Neural progenitor cell (in vitro differentiated cells): ENCODE measurements around the gene RHOC. TPM values are rescaled to one million over a fixed set of nuclear protein-coding genes. Genes with fewer than 3 reads are reported as not detected.
A peak's percentile ranks its signal among the peaks of the same experiment; 100 is the strongest.
"Not testable (repeated sequence)": the region's sequence is repeated elsewhere in the genome, so short reads cannot be mapped to it uniquely, and the experiment has no call there.

Experiments used
- DNase-seq: peaks from one replicate; pipeline ENCODE4 v3.0.0-alpha.2; 2016; ENCODE audit warnings: low spot score
- H2AFZ ChIP-seq: fragments of 200-600 bp; sonication (generic); replicated peaks from 2 replicates; pipeline ENCODE4 v1.6.1; 2016; ENCODE audit warnings: antibody characterized with exemption
- H3F3A ChIP-seq: fragments of 200-600 bp; sonication (generic); 2 replicates; pipeline ENCODE4 v1.6.1; 2016; ENCODE audit warnings: antibody characterized with exemption, low read depth
- H3K27ac ChIP-seq: fragments of 200-600 bp; sonication (generic); 2 replicates; pipeline ENCODE4 v1.5.1; 2016; ENCODE audit warnings: mild to moderate bottlenecking
- H3K27me3 ChIP-seq: fragments of 200-600 bp; sonication (generic); 2 replicates; pipeline ENCODE4 v1.6.1; 2016; ENCODE audit warnings: mild to moderate bottlenecking, moderate library complexity
- H3K36me3 ChIP-seq: fragments of 200-600 bp; sonication (generic); 2 replicates; pipeline ENCODE4 v1.5.1; 2016
- H3K4me1 ChIP-seq: fragments of 200-600 bp; sonication (generic); 2 replicates; pipeline ENCODE4 v1.6.1; 2016; ENCODE audit warnings: mixed run types
- H3K4me2 ChIP-seq: fragments of 200-600 bp; sonication (generic); 2 replicates; pipeline ENCODE4 v1.6.1; 2016
- H3K4me3 ChIP-seq: fragments of 200-600 bp; sonication (generic); 2 replicates; pipeline ENCODE4 v1.5.1; 2016
- H3K79me2 ChIP-seq: fragments of 200-600 bp; sonication (generic); 2 replicates; pipeline ENCODE4 v1.6.1; 2016; ENCODE audit warnings: low read depth
- H3K9ac ChIP-seq: fragments of 200-600 bp; sonication (generic); 2 replicates; pipeline ENCODE4 v1.6.1; 2016
- H3K9me3 ChIP-seq: fragments of 200-600 bp; sonication (generic); 2 replicates; pipeline ENCODE4 v1.5.1; 2016; ENCODE audit warnings: low read depth
- H4K20me1 ChIP-seq: fragments of 200-600 bp; sonication (generic); 2 replicates; pipeline ENCODE4 v1.6.1; 2016; ENCODE audit warnings: low read depth
- H3K27ac Mint-ChIP-seq: 3 replicates; pipeline ENCODE4 v1.8.0; 2021; ENCODE audit warnings: mixed read lengths
- H3K27me3 Mint-ChIP-seq: 2 replicates; pipeline ENCODE4 v1.8.0; 2022; ENCODE audit warnings: low read depth, mild to moderate bottlenecking, inconsistent platforms, moderate library complexity, mixed read lengths; ENCODE audit not compliant: insufficient read depth
- H3K36me3 Mint-ChIP-seq: 3 replicates; pipeline ENCODE4 v1.8.0; 2021; ENCODE audit warnings: mixed read lengths
- H3K4me1 Mint-ChIP-seq: 3 replicates; pipeline ENCODE4 v1.8.0; 2021; ENCODE audit warnings: mixed read lengths
- H3K4me3 Mint-ChIP-seq: 3 replicates; pipeline ENCODE4 v1.8.0; 2021; ENCODE audit warnings: mild to moderate bottlenecking, moderate library complexity, mixed read lengths
- H3K9me3 Mint-ChIP-seq: 3 replicates; pipeline ENCODE4 v1.8.0; 2020; ENCODE audit warnings: mixed read lengths
- CTCF ChIP-seq: fragments of 200-600 bp; sonication (generic); IDR thresholded peaks from 2 replicates; pipeline ENCODE4 v1.5.1; 2017; ENCODE audit warnings: antibody characterized with exemption, mild to moderate bottlenecking
- EZH2 ChIP-seq: fragments of 200-600 bp; sonication (generic); IDR thresholded peaks from 2 replicates; pipeline ENCODE4 v1.6.1; 2017; ENCODE audit warnings: antibody characterized with exemption, mild to moderate bottlenecking, moderate library complexity
- EZH2phosphoT487 ChIP-seq: fragments of 200-600 bp; sonication (generic); IDR thresholded peaks from 2 replicates; pipeline ENCODE4 v1.6.1; 2017; ENCODE audit warnings: antibody characterized with exemption
- total RNA-seq: library from RNA; depleted of rRNA; stranded (reverse); fragments of >200 nt; gene quantifications from 2 replicates; pipeline ENCODE4 v1.2.3, GENCODE V29; 2015; ENCODE audit warnings: low replicate concordance

The RHOC gene
- total RNA-seq, 1 donor from 2014 or later = 41.8 TPM

DNA sequence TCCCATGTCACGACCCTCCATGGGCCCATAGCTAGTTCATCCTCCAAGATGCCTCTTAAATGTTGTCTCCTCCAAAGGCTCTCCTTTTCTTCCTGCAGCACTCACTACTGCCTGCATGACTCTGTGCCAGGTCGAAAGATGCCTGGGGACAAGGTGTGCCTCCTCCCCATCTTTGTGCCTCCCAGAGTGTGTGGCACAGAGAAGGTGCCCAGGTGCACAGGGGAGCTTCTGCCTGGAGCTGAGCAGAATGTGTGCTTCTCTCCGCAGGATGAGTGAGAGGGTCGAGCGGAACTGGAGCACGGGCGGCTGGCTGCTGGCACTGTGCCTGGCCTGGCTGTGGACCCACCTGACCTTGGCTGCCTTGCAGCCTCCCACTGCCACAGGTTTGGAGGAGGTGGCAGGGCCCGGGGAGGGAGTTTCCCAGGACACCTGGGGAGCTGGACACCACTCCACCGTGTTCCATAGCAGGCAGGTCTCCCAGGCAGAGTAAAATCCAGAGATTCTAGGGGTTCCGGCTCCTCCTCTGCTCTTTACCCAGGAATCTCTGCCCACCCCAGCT is 15.1 kb upstream of the RHOC start:
- Mint-ChIP-seq H3K27me3 (peaks cover 23% of the 10 kb centered on the region), H3K4me1 (peaks cover 22% of the 10 kb centered on the region), H3K9me3 (no peaks in the 10 kb centered on the region), H3K4me3 (peak overlapping the region; percentile 79), H3K36me3 (no peaks in the 10 kb centered on the region), H3K27ac (peak overlapping the region; percentile 96)
- Histone ChIP-seq H3K4me1 (peaks cover 18% of the 10 kb centered on the region), H3K27ac (no peak overlapping the region), H4K20me1 (no peaks in the 10 kb centered on the region), H3K4me3 (peak overlapping the region; percentile 22), H2AFZ (peak overlapping the region; percentile 67), H3K9ac (no peak overlapping the region), H3K9me3 (no peaks in the 10 kb centered on the region), H3F3A (peaks cover 17% of the 10 kb centered on the region), H3K4me2 (peak overlapping the region; percentile 66), H3K36me3 (no peaks in the 10 kb centered on the region), H3K79me2 (no peaks in the 10 kb centered on the region), H3K27me3 (peaks cover 35% of the 10 kb centered on the region)
- TF ChIP-seq EZH2phosphoT487 (no peak), EZH2 (no peak), CTCF (no peak)
- DNase-seq = no peak

DNA sequence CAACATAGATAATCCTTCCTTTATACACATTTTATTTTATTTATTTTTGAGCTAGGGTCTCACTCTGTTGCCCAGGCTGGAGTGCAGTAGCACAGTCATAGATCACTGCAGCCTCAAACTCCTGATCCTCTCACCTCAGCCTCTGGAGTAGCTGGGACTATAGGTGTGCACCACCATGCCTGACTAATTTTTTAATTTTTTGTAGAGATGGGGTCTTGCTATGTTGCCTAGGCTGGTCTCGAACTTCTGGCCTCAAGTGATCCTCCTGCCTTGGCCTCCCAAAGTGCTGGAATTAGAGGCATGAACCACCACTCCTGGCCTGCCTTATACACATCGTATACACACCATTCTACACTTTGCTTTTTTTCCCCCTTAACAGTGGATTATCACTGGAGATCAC is 14.4 kb upstream of the RHOC start:
- peaks cover 39% of the 10 kb centered on the region for H3K27me3 ChIP-seq
- not testable (repeated sequence) for H3K9ac ChIP-seq, H3K27ac Mint-ChIP-seq, H4K20me1 ChIP-seq, H2AFZ ChIP-seq, DNase-seq, H3K27ac ChIP-seq, H3K9me3 ChIP-seq, H3K36me3 Mint-ChIP-seq, H3K79me2 ChIP-seq, H3K9me3 Mint-ChIP-seq, H3K4me3 Mint-ChIP-seq, H3K4me3 ChIP-seq, H3K36me3 ChIP-seq, H3K4me2 ChIP-seq
- peaks cover 18% of the 10 kb centered on the region for H3K4me1 ChIP-seq
- H3K4me1 Mint-ChIP-seq = peaks cover 22% of the 10 kb centered on the region
- H3F3A ChIP-seq = peaks cover 17% of the 10 kb centered on the region
- H3K27me3 Mint-ChIP-seq = peaks cover 24% of the 10 kb centered on the region

DNA sequence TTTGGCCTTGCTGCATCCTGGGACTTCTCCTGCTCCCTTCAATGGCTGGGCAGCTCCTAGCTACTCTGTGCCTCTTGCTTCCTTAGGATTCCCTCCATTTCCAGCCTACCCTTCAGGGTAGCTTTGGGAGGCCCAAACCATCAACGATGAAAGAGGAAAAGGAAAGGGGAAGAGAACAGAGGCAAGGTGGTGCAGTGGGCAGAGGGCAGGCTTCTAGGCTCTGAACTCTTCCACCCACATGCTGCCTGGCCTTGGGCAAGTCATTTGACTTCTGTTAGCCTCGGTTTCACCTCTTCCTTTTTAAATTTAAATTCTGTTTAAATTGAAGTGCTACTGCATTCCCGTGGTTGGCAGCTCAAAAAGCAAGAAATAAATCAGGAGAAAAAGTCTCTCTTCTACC is 13.9 kb upstream of the RHOC start:
- peaks cover 4% of the 10 kb centered on the region for H4K20me1 ChIP-seq
- H3K27me3 ChIP-seq = peaks cover 44% of the 10 kb centered on the region
- H2AFZ ChIP-seq = no peak overlapping the region
- Mint-ChIP-seq H3K27me3 (peaks cover 27% of the 10 kb centered on the region), H3K9me3 (no peaks in the 10 kb centered on the region), H3K27ac (no peak overlapping the region), H3K4me3 (no peak overlapping the region), H3K36me3 (no peaks in the 10 kb centered on the region), H3K4me1 (peaks cover 26% of the 10 kb centered on the region)
- TF ChIP-seq EZH2phosphoT487 = no peak
- TF ChIP-seq CTCF = no peak
- TF ChIP-seq EZH2 = no peak
- DNase-seq = no peak
- no peak overlapping the region for H3K4me2 ChIP-seq
- no peak overlapping the region for H3K9ac ChIP-seq
- no peak overlapping the region for H3K27ac ChIP-seq
- no peak overlapping the region for H3K4me3 ChIP-seq
- H3K4me1 ChIP-seq = peaks cover 22% of the 10 kb centered on the region
- H3K36me3 ChIP-seq = no peaks in the 10 kb centered on the region
- no peaks in the 10 kb centered on the region for H3K79me2 ChIP-seq
- peaks cover 21% of the 10 kb centered on the region for H3F3A ChIP-seq
- no peaks in the 10 kb centered on the region for H3K9me3 ChIP-seq

DNA sequence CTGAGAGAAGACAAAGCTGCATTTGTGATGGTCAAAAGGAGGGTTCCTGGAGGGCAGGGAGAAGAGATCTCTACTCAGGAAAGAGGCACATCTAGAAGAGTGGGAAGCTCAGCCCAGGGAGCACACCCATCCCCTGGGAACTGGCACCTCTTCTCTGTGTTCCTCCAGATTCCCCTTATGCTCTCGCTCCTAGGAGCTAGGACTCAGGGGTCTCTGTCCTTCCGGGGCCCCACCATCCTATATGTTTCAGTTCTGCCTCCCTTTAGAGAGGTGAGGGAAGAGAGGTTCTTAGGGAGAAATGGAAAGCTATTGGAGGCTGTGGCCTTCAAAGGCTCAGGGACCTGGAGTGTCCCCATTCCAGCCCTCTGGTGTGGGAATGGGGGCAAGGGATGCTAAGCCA is 12.8 kb upstream of the RHOC start:
- Histone ChIP-seq H3K4me2 (no peak overlapping the region), H2AFZ (no peak overlapping the region), H3K27ac (no peak overlapping the region), H3K79me2 (no peaks in the 10 kb centered on the region), H4K20me1 (peaks cover 6% of the 10 kb centered on the region), H3K4me1 (peaks cover 25% of the 10 kb centered on the region), H3K36me3 (no peaks in the 10 kb centered on the region), H3K9me3 (no peaks in the 10 kb centered on the region), H3K4me3 (no peak overlapping the region), H3K27me3 (peaks cover 55% of the 10 kb centered on the region), H3K9ac (no peak overlapping the region), H3F3A (peaks cover 26% of the 10 kb centered on the region)
- no peaks in the 10 kb centered on the region for H3K9me3 Mint-ChIP-seq
- H3K4me1 Mint-ChIP-seq = peaks cover 27% of the 10 kb centered on the region
- no peaks in the 10 kb centered on the region for H3K36me3 Mint-ChIP-seq
- no peak for TF ChIP-seq EZH2phosphoT487
- no peak for TF ChIP-seq CTCF
- TF ChIP-seq EZH2 = no peak
- H3K27me3 Mint-ChIP-seq = peaks cover 30% of the 10 kb centered on the region
- H3K27ac Mint-ChIP-seq = no peak overlapping the region
- H3K4me3 Mint-ChIP-seq = no peak overlapping the region
- DNase-seq = no peak
